Aorta (tissue), 5 donors: ENCODE data around the gene ATRAID. TPM values are rescaled to one million over a fixed set of nuclear protein-coding genes. Genes with fewer than 3 reads are reported as not detected.

Source experiments
- ATAC-seq: fragments of 200-7000 bp; cut with Tn5 transposase; one replicate; pipeline ENCODE4 v1.9.1; 2022; ENCODE audit warnings: moderate library complexity; ENCODE audit not compliant: low FRiP score
- DNase-seq, 2 donors: peaks; one replicate each; pipeline ENCODE4 v3.0.0-alpha.2; 2020
- H3K27ac ChIP-seq, 2 donors: one replicate each; pipeline ENCODE4 v1.5.1; 2013; ENCODE audit warnings: low read length in 2 of 2, mild to moderate bottlenecking in 2 of 2, moderate library complexity in 2 of 2, control low read depth in 1 of 2, inconsistent platforms in 1 of 2, low read depth in 1 of 2
- H3K27me3 ChIP-seq, 2 donors: one replicate each; pipeline ENCODE4 v1.6.1; 2013; ENCODE audit warnings: control low read depth in 1 of 2, low read length in 1 of 2, mild to moderate bottlenecking in 1 of 2, moderate library complexity in 1 of 2; ENCODE audit not compliant: insufficient read depth in 2 of 2, control insufficient read depth in 1 of 2
- H3K36me3 ChIP-seq, 2 donors: one replicate each; pipeline ENCODE4 v1.6.1; 2013; ENCODE audit warnings: control low read depth in 1 of 2, low read length in 1 of 2, mild to moderate bottlenecking in 1 of 2; ENCODE audit not compliant: insufficient read depth in 2 of 2, control insufficient read depth in 1 of 2
- H3K4me1 ChIP-seq, 2 donors: one replicate each; pipeline ENCODE4 v1.6.1; 2013; ENCODE audit warnings: low read length in 2 of 2, control low read depth in 1 of 2, mild to moderate bottlenecking in 1 of 2, moderate library complexity in 1 of 2; ENCODE audit not compliant: insufficient read depth in 2 of 2, control insufficient read depth in 1 of 2
- H3K4me3 ChIP-seq, 2 donors: one replicate each; pipeline ENCODE4 v1.5.1; 2013; ENCODE audit warnings: low read length in 2 of 2, control low read depth in 1 of 2, mild to moderate bottlenecking in 1 of 2
- H3K9me3 ChIP-seq: one replicate; pipeline ENCODE4 v1.6.1; 2013; ENCODE audit warnings: mild to moderate bottlenecking, low read length; ENCODE audit not compliant: control insufficient read depth
- WGBS, 2 donors: extraction: QIAGEN DNeasy Blood & Tissue Kit; methylation state at CpG; one replicate each; pipeline ENCODE4 v1.1.7; 2013; 5-methylcytosine and 5-hydroxymethylcytosine counted together
- intact Hi-C, 2 donors: fragments of 100-400 bp; cut with DNase I; formaldehyde crosslinking; loops; one replicate each; pipeline versions ENCODE4 v1.14.2 to v1.15.0; 2022
- polyA plus RNA-seq, 2 donors: library from polyadenylated mRNA; stranded (reverse); fragments of 200-250 nt; gene quantifications; one replicate each; pipeline ENCODE4 v1.2.3, GENCODE V29; 2013
- total RNA-seq, 2 donors: library from RNA; stranded (reverse); fragmentation: NEBNext Ultra II Directional; extraction: Animal tissue kit (Norgen Biotek cat#: 25700); gene quantifications; one replicate each; pipeline ENCODE4 v1.2.1, GENCODE V29; 2021
- donor health status: healthy with polysubstance abuse.
- donor health status: Bipolar disorder and iron deficiency.
- donor health status: DM: no; HTN: no; CAD: no.
- donor health status: DM: no; HTN: no; CAD: no.
- donor health status: DM: yes; HTN: yes; CAD: no.

Gene ATRAID
- total and polyA plus RNA-seq, 4 donors = 66.9 to 176 (median 119) TPM

DNA sequence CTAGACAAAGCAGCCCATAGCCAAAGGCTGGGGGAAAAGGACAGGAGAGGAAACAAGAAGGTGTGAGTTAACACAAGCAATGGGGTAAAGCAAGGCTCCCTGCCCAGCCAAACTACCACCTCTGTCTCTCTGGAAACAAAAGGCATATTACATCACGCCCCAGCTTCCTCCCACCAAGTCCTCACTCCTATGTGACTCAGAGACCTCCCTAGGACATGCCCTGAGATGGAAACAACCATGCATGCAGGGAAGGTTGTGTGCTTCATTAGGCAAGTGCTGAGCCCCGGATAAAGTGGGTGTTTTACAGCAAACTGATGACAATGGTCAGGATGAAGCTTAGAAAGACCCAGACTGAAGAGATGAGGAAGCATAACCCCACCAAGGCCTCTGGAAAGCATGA, 9.0 kb upstream of the ATRAID start:
- Histone ChIP-seq H3K4me1 (no peaks in the 10 kb centered on the region), H3K9me3 (no peaks in the 10 kb centered on the region), H3K4me3 (no peak overlapping the region), H3K36me3 (peaks cover 0 to 6% of the 10 kb centered on the region in 2 donors), H3K27ac (no peak overlapping the region), H3K27me3 (no peaks in the 10 kb centered on the region)
- 80 to 81% methylated on average over 2 of the region's 2 CpGs for WGBS, 2 donors
- intact Hi-C loops = no loop called here
- ATAC-seq = no peak
- no peak for DNase-seq

DNA sequence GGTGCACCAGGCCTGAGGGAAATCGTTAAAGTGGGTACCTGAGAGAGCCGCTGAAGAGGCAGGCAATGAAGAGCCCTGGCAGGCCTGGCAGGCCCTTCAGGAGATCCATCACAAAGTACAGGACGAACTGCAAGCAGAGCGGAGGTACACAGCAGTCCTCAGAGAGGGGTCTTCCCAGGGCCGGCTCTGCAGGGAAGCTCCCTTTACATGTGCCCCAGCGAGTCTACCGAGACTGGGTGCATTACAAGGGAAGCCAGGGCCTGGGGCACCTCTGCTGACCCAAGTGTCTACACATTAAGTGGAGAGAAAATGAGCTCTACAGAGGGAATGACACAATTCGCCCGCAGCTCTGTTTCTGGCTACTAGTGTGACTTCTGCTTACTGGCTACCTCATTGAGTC, 8.1 kb upstream of the ATRAID start:
- intact Hi-C loops = no loop called here
- DNase-seq = no peak
- H3K36me3 ChIP-seq = peaks cover 2 to 6% of the 10 kb centered on the region in 2 donors

DNA sequence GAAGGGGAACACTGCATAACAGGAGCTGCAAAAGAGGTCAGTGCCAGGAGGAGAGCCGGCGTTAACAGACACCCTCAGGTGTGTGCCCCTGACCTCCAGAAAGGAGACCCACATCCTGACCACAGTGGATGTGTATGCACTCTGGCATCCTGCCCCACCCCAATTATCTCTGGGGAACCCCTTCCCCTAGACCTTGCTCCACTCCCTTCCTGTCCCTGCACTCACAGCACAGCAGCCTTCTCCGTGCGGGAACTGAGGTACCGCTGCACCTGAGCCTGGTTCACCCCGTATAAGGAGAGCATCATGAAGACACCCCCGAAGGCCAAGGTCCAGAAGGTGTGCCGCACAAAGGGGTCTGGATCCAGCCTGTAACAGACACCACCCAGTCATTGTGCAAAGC, 7.3 kb upstream of the ATRAID start:
- ATAC-seq (no peak), DNase-seq (no peak)
- H3K4me1 ChIP-seq = no peaks in the 10 kb centered on the region
- peaks cover 2 to 6% of the 10 kb centered on the region in 2 donors for H3K36me3 ChIP-seq
- H3K4me3 ChIP-seq = no peak overlapping the region
- H3K27ac ChIP-seq = no peak overlapping the region
- H3K9me3 ChIP-seq = no peaks in the 10 kb centered on the region
- 95 to 97% methylated on average over 8 of the region's 8 CpGs for WGBS, 2 donors
- intact Hi-C loops = no loop called here
- no peaks in the 10 kb centered on the region for H3K27me3 ChIP-seq

More for the DNA sequence above, 8.1 kb upstream of the ATRAID start:
- ATAC-seq = no peak
- Histone ChIP-seq H3K4me1 (no peaks in the 10 kb centered on the region), H3K27ac (no peak overlapping the region), H3K4me3 (no peak overlapping the region), H3K27me3 (no peaks in the 10 kb centered on the region), H3K9me3 (no peaks in the 10 kb centered on the region)
- WGBS, 2 donors = 91 to 94% methylated on average over 9 of the region's 9 CpGs

DNA sequence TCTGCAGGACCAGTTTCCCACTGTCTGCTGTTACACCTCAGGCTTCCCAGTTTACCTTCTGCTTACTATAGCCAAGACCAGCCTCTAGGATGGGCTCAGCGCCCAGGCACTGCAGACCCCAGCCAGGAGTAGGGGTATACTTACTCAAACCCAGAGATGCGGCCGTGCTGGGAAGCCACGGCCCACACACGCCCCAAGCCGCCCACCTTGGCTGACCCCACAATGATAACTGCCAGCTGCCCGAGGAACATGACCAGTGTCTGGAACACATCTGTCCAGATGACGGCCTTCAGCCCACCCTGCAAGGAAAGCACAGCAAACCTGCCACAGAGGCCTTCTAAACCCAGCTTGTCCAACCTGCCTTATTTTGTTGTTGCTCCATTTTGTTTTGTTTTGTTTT, 6.6 kb upstream of the ATRAID start:
- intact Hi-C loops = no loop called here
- ATAC-seq (no peak), DNase-seq (no peak)
- no peak overlapping the region for H3K27ac ChIP-seq
- no peaks in the 10 kb centered on the region for H3K4me1 ChIP-seq
- WGBS, 2 donors = 82 to 85% methylated on average over 8 of the region's 8 CpGs
- H3K4me3 ChIP-seq = no peak overlapping the region
- peaks cover 2 to 6% of the 10 kb centered on the region in 2 donors for H3K36me3 ChIP-seq
- no peaks in the 10 kb centered on the region for H3K9me3 ChIP-seq
- H3K27me3 ChIP-seq = no peaks in the 10 kb centered on the region

DNA sequence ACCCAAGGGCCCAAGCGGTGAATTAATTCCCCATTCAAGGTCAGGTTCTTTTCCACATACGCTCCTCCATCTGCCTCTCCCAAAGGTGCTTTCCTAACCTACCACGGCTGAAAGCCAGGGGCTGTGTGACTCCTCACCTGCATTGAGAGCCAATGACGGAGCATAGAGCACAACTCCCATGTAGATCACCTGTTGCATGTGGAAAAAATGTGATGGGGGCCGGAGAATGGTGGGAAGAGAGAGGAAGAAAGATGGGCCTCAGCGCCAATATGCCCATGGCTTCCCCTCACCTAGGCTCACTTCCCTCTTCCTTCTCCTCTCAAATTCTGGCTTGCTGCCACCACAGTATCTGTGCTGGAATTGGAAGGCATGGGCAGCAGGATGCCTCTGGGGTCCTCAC, 5.5 kb upstream of the ATRAID start:
- intact Hi-C loops = no loop called here

DNA sequence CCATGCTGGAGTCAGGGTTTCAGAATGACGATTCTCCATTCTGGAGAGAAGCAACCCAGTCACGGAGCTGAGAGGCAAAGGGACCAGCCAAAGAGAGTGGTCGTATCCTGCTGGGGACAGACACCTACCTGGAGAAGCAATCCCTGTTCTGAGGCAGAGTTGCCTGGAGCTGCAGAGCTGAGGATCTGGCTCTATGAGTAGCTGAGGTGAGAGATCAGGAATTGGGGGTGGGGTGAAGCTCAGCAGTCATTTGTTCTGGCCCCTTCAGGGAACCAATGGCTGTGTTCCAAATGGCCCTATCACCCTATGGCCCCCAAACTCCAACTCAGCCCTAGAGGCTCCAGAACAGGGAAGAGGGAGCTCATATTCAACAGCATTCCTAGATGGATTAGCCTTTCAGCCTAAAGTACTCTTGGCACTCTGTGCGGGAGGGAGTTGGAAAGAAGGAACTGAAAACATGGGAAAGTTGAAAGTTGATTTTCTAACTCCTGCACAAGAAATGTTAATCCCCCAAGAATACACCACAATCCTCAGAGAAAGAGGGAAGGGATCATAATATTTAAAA, 3.3 kb upstream of the ATRAID start:
- Histone ChIP-seq H3K27ac (no peak overlapping the region), H3K4me3 (no peak overlapping the region), H3K36me3 (peaks cover 2 to 4% of the 10 kb centered on the region in 2 donors), H3K4me1 (no peaks in the 10 kb centered on the region), H3K9me3 (no peaks in the 10 kb centered on the region), H3K27me3 (no peaks in the 10 kb centered on the region)
- WGBS, 2 donors = 85 to 89% methylated on average over 4 of the region's 4 CpGs
- ATAC-seq = no peak
- DNase-seq = no peak
- intact Hi-C loops = no loop called here

More for the DNA sequence above, 5.5 kb upstream of the ATRAID start:
- no peak for ATAC-seq
- WGBS, 2 donors = 95 to 96% methylated on average over 6 of the region's 6 CpGs
- Histone ChIP-seq H3K27me3 (no peaks in the 10 kb centered on the region), H3K36me3 (peaks cover 2 to 6% of the 10 kb centered on the region in 2 donors), H3K4me3 (no peak overlapping the region), H3K4me1 (no peaks in the 10 kb centered on the region), H3K27ac (no peak overlapping the region), H3K9me3 (no peaks in the 10 kb centered on the region)
- no peak for DNase-seq

DNA sequence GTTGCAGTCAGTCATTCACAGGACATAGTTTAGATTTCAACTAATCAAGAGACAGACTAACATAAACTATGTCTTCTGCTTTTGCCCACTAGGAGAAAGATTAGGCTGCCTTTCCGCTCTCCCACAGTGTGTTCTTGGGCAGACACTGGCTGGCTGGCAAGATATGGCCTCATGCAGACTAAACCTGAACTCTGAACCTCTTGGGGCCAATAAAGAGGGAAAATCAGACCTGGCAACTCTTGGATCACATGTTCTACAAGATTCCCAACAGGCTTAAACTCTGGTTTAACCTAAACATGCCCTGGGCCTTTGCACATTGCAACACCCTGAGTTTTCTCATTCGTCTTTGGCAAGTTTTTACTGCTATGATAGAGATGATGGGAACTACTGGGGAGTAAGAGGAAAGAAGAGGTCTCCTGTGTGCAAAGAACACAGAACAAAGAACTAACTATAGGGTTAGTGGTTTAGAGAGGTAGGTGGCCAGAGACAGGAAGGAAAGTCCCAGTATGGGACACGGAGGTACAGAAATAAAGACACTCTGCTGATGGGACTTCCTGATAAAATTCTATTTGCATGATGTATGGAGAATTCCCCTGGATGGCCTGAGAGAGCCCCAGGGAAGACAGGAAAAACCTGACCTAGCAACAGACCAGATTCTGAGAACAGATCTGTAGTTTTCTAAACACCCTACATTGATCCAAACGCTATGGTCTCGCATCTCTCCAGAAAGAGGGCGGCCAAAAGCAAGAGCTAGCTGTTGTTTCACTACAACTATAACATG, 2.0 kb upstream of the ATRAID start:
- ATAC-seq = no peak
- Histone ChIP-seq H3K4me3 (no peak overlapping the region), H3K9me3 (no peaks in the 10 kb centered on the region), H3K27me3 (no peaks in the 10 kb centered on the region), H3K4me1 (no peaks in the 10 kb centered on the region), H3K27ac (no peak overlapping the region), H3K36me3 (peaks cover 2 to 4% of the 10 kb centered on the region in 2 donors)
- no peak for DNase-seq
- intact Hi-C loops = loop anchor here in 1 of 2 donors (5.0 kb wide), 1 partner anchor 78 kb away; the partner anchor contains the start of gene PREB
- 92 to 94% methylated on average over 6 of the region's 6 CpGs for WGBS, 2 donors

DNA sequence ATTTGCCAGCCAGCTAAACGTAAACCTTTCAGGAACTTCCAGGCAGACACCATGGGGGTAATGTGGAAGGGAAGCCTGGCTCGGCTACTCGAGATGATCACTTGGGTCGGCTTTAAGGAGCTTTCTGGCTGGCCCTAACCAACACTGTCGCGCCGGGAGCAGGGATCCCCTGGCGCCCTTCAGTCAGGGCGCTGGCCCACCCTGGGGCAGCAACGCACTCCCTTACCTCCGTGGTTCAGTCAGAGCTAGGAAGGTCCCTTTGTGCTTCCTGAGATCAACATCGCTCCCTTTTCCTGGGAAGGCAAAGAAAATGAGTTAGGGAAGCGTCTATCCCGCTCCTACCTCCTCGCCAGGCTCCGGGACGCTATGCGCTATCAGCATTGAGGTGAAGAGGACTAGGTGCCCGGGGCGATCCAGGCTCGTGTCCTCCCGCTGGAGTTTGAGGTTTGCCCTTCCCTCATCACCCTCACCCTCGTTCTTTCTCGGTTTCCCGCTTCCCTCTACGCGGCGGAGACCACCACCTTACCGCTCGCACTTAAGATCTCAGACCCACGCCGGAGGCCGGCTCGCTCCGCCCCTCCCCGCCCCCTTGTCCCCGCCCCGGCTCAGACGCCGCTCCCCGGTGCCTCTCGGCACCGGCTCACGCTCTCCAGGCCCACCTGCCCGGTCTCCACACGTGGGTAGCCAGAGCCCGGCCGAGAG, 449 bp upstream of the ATRAID start:
- Histone ChIP-seq H3K4me3 (peak overlapping the region; percentile 63 to 66), H3K9me3 (no peaks in the 10 kb centered on the region), H3K4me1 (no peaks in the 10 kb centered on the region), H3K27me3 (no peaks in the 10 kb centered on the region), H3K27ac (no peak overlapping the region), H3K36me3 (peaks cover 2 to 3% of the 10 kb centered on the region in 2 donors)
- intact Hi-C loops = loop anchor here in 1 of 2 donors (5.0 kb wide), 1 partner anchor 79 kb away; the partner anchor contains the start of gene PREB
- 4% methylated on average over 44 to 48 of the region's 48 CpGs for WGBS, 2 donors
- DNase-seq (no peak), ATAC-seq (peak; percentile 28)
